ENCODE data around the gene CMTM8.

The CMTM8 gene

GRCh38 chr3:32371461-32372212, 133.2 kb downstream of the CMTM8 start:
- DNase-seq (ENCODE audit: insufficient read length, low spot score) (no peak), FAIRE-seq (no peak)
- 0 out of 2 replicates have a peak, but pooled peaks have one; percentile 18 for TF ChIP-seq SPI1 (IDR thresholded peaks at IDR 0.05; ENCODE audit: low read depth, low read length)
- no peak for TF ChIP-seq PAX5 (IDR thresholded peaks at IDR 0.05; ENCODE audit: insufficient read depth, low read length, severe bottlenecking)

GRCh38 chr3:32372213-32372490, 133.7 kb downstream of the CMTM8 start:
- no peak for TF ChIP-seq POLR2AphosphoS5 (IDR thresholded peaks at IDR 0.05; ENCODE audit: low read depth, low read length)
- no peak for TF ChIP-seq POLR2A (IDR thresholded peaks at IDR 0.05; ENCODE audit: low read depth, low read length)
- TF ChIP-seq SPI1 (IDR thresholded peaks at IDR 0.05; ENCODE audit: low read depth, low read length): no peak
- DNase-seq (ENCODE audit: insufficient read length, low spot score): no peak
- FAIRE-seq: no peak

- no peak for DNase-seq (ENCODE audit: insufficient read length, low spot score)
- no peak for FAIRE-seq
- TF ChIP-seq POU2F2 (IDR thresholded peaks at IDR 0.05; ENCODE audit: low read depth, low read length) (no peak), TAF1 (IDR thresholded peaks at IDR 0.05; ENCODE audit: low read depth, low read length) (no peak), SPI1 (IDR thresholded peaks at IDR 0.05; ENCODE audit: low read depth, low read length) (no peak), POLR2AphosphoS5 (IDR thresholded peaks at IDR 0.05; ENCODE audit: low read depth, low read length) (no peak), POLR2A (IDR thresholded peaks at IDR 0.05; ENCODE audit: low read depth, low read length) (no peak), PAX5 (IDR thresholded peaks at IDR 0.05; ENCODE audit: insufficient read depth, low read length, severe bottlenecking) (no peak)
These were observed 134.8 kb downstream of the CMTM8 start for GRCh38 chr3:32373276-32373675.

- DNase-seq (ENCODE audit: insufficient read length, low spot score) (no peak), FAIRE-seq (no peak)
- TF ChIP-seq SPI1 (IDR thresholded peaks at IDR 0.05; ENCODE audit: low read depth, low read length) (no peak), POU2F2 (IDR thresholded peaks at IDR 0.05; ENCODE audit: low read depth, low read length) (no peak), POLR2A (IDR thresholded peaks at IDR 0.05; ENCODE audit: low read depth, low read length) (no peak), PAX5 (IDR thresholded peaks at IDR 0.05; ENCODE audit: insufficient read depth, low read length, severe bottlenecking) (no peak), POLR2AphosphoS5 (IDR thresholded peaks at IDR 0.05; ENCODE audit: low read depth, low read length) (no peak), TAF1 (IDR thresholded peaks at IDR 0.05; ENCODE audit: low read depth, low read length) (no peak)
These were observed 135.4 kb downstream of the CMTM8 start for GRCh38 chr3:32373844-32374243.

GRCh38 chr3:32374788-32375595, 136.5 kb downstream of the CMTM8 start:
- FAIRE-seq (peak; percentile 87), DNase-seq (ENCODE audit: insufficient read length, low spot score) (no peak)
- TF ChIP-seq SPI1 (IDR thresholded peaks at IDR 0.05; ENCODE audit: low read depth, low read length) (no peak), POU2F2 (IDR thresholded peaks at IDR 0.05; ENCODE audit: low read depth, low read length) (no peak), POLR2A (IDR thresholded peaks at IDR 0.05; ENCODE audit: low read depth, low read length) (no peak), TAF1 (IDR thresholded peaks at IDR 0.05; ENCODE audit: low read depth, low read length) (no peak), PAX5 (IDR thresholded peaks at IDR 0.05; ENCODE audit: insufficient read depth, low read length, severe bottlenecking) (no peak), POLR2AphosphoS5 (IDR thresholded peaks at IDR 0.05; ENCODE audit: low read depth, low read length) (no peak)

- no peak for FAIRE-seq
These were observed 137.1 kb downstream of the CMTM8 start for GRCh38 chr3:32375596-32375930.

GRCh38 chr3:32376115-32376514, 137.6 kb downstream of the CMTM8 start:
- TF ChIP-seq SPI1 (IDR thresholded peaks at IDR 0.05; ENCODE audit: low read depth, low read length) (no peak), POLR2AphosphoS5 (IDR thresholded peaks at IDR 0.05; ENCODE audit: low read depth, low read length) (no peak), TAF1 (IDR thresholded peaks at IDR 0.05; ENCODE audit: low read depth, low read length) (no peak), POU2F2 (IDR thresholded peaks at IDR 0.05; ENCODE audit: low read depth, low read length) (no peak), PAX5 (IDR thresholded peaks at IDR 0.05; ENCODE audit: insufficient read depth, low read length, severe bottlenecking) (no peak), POLR2A (IDR thresholded peaks at IDR 0.05; ENCODE audit: low read depth, low read length) (no peak)
- DNase-seq (ENCODE audit: insufficient read length, low spot score): no peak
- FAIRE-seq: no peak

More at GRCh38 chr3:32375596-32375930, 137.1 kb downstream of the CMTM8 start:
- DNase-seq (ENCODE audit: insufficient read length, low spot score): no peak
- TF ChIP-seq SPI1 (IDR thresholded peaks at IDR 0.05; ENCODE audit: low read depth, low read length): no peak
- TF ChIP-seq TAF1 (IDR thresholded peaks at IDR 0.05; ENCODE audit: low read depth, low read length): no peak
- no peak for TF ChIP-seq POLR2A (IDR thresholded peaks at IDR 0.05; ENCODE audit: low read depth, low read length)
- TF ChIP-seq POU2F2 (IDR thresholded peaks at IDR 0.05; ENCODE audit: low read depth, low read length): no peak
- no peak for TF ChIP-seq PAX5 (IDR thresholded peaks at IDR 0.05; ENCODE audit: insufficient read depth, low read length, severe bottlenecking)
- no peak for TF ChIP-seq POLR2AphosphoS5 (IDR thresholded peaks at IDR 0.05; ENCODE audit: low read depth, low read length)

GRCh38 chr3:32379831-32380500, 141.5 kb downstream of the CMTM8 start:
- no peak for TF ChIP-seq POU2F2 (IDR thresholded peaks at IDR 0.05; ENCODE audit: low read depth, low read length)
- no peak for TF ChIP-seq SPI1 (IDR thresholded peaks at IDR 0.05; ENCODE audit: low read depth, low read length)
- no peak for TF ChIP-seq POLR2A (IDR thresholded peaks at IDR 0.05; ENCODE audit: low read depth, low read length)
- no peak for TF ChIP-seq PAX5 (IDR thresholded peaks at IDR 0.05; ENCODE audit: insufficient read depth, low read length, severe bottlenecking)
- no peak for TF ChIP-seq POLR2AphosphoS5 (IDR thresholded peaks at IDR 0.05; ENCODE audit: low read depth, low read length)
- TF ChIP-seq TAF1 (IDR thresholded peaks at IDR 0.05; ENCODE audit: low read depth, low read length): no peak
- FAIRE-seq (no peak), DNase-seq (ENCODE audit: insufficient read length, low spot score) (no peak)

- DNase-seq (ENCODE audit: insufficient read length, low spot score) (no peak), FAIRE-seq (no peak)
- no peak for TF ChIP-seq TAF1 (IDR thresholded peaks at IDR 0.05; ENCODE audit: low read depth, low read length)
- TF ChIP-seq PAX5 (IDR thresholded peaks at IDR 0.05; ENCODE audit: insufficient read depth, low read length, severe bottlenecking): no peak
- TF ChIP-seq POLR2A (IDR thresholded peaks at IDR 0.05; ENCODE audit: low read depth, low read length): no peak
- TF ChIP-seq POU2F2 (IDR thresholded peaks at IDR 0.05; ENCODE audit: low read depth, low read length): no peak
- no peak for TF ChIP-seq SPI1 (IDR thresholded peaks at IDR 0.05; ENCODE audit: low read depth, low read length)
- no peak for TF ChIP-seq POLR2AphosphoS5 (IDR thresholded peaks at IDR 0.05; ENCODE audit: low read depth, low read length)
These were observed 143.4 kb downstream of the CMTM8 start for GRCh38 chr3:32381922-32382321.

Measured in GM12891 (cell line).